Transverse colon (tissue), 4 donors: Measurements from ENCODE around the gene RRP1.

Experiments
- CTCF ChIP-seq, 5 experiments: fragments of 200-600 bp in 3 of 5; fragments of 450-650 bp in 2 of 5; sonication (generic) in 3 of 5; IDR thresholded peaks; 1 replicate in 2 of 5; 2 replicates in 3 of 5; pipeline ENCODE4 v1.5.1; 2016 to 2017; ENCODE audit warnings: antibody characterized with exemption in 5 of 5, inconsistent platforms in 3 of 5, mild to moderate bottlenecking in 2 of 5, moderate library complexity in 1 of 5
- EP300 ChIP-seq: sonication (generic); formaldehyde crosslinking; IDR thresholded peaks from one replicate; pipeline ENCODE4 v1.6.1; 2017; ENCODE audit warnings: antibody characterized with exemption, low read depth
- POLR2A ChIP-seq: fragments of 450-650 bp; IDR thresholded peaks from one replicate; pipeline ENCODE4 v1.6.1; 2016; ENCODE audit warnings: antibody characterized with exemption, mild to moderate bottlenecking, moderate library complexity
- POLR2AphosphoS5 ChIP-seq, 3 donors: sonication (generic); formaldehyde crosslinking; IDR thresholded peaks; one replicate each; pipeline ENCODE4 v1.6.1; 2016; ENCODE audit warnings: antibody characterized with exemption in 3 of 3

- no peak for TF ChIP-seq CTCF (IDR thresholded peaks at IDR 0.05)
- TF ChIP-seq POLR2AphosphoS5 (IDR thresholded peaks at IDR 0.05) = no peak
- TF ChIP-seq POLR2A = no peak
- no peak for TF ChIP-seq EP300
Observed at GRCh38 chr21:43771698-43772424, 17.5 kb upstream of the RRP1 start.
